ENCODE results near the gene WDR44.

The WDR44 gene

GRCh38 chrX:118496763-118497079, 150.8 kb downstream of the WDR44 start:
- TF ChIP-seq TEAD4 (IDR thresholded peaks at IDR 0.05) (no peak), CEBPB (IDR thresholded peaks at IDR 0.05) (no peak), CREB1 (IDR thresholded peaks at IDR 0.05; ENCODE audit: low read depth) (no peak), YY1 (IDR thresholded peaks at IDR 0.05; ENCODE audit: low read depth) (no peak), RAD21 (IDR thresholded peaks at IDR 0.05; ENCODE audit: low read depth) (no peak), NFIC (IDR thresholded peaks at IDR 0.05) (no peak), EP300 (IDR thresholded peaks at IDR 0.05; ENCODE audit: borderline replicate concordance) (no peak), ZBTB7A (IDR thresholded peaks at IDR 0.05; ENCODE audit: low read depth) (no peak), TCF12 (IDR thresholded peaks at IDR 0.05; ENCODE audit: low read depth) (no peak), EGR1 (IDR thresholded peaks at IDR 0.05) (no peak), FOXM1 (IDR thresholded peaks at IDR 0.05; ENCODE audit: borderline replicate concordance, low read depth) (no peak), USF1 (IDR thresholded peaks at IDR 0.05) (no peak), REST (IDR thresholded peaks at IDR 0.05; ENCODE audit: low read depth) (no peak), MAX (IDR thresholded peaks at IDR 0.05) (no peak)

GRCh38 chrX:118497180-118497818, 151.4 kb downstream of the WDR44 start:
- TF ChIP-seq YY1 (IDR thresholded peaks at IDR 0.05; ENCODE audit: low read depth) (no peak), EP300 (IDR thresholded peaks at IDR 0.05; ENCODE audit: borderline replicate concordance) (no peak), MAX (IDR thresholded peaks at IDR 0.05) (no peak), USF1 (IDR thresholded peaks at IDR 0.05) (no peak), NFIC (IDR thresholded peaks at IDR 0.05) (no peak), TAF1 (IDR thresholded peaks at IDR 0.05; ENCODE audit: low read depth) (no peak), CREB1 (IDR thresholded peaks at IDR 0.05; ENCODE audit: low read depth) (no peak), CEBPB (IDR thresholded peaks at IDR 0.05) (no peak), RAD21 (IDR thresholded peaks at IDR 0.05; ENCODE audit: low read depth) (no peak), TEAD4 (IDR thresholded peaks at IDR 0.05) (no peak), EGR1 (IDR thresholded peaks at IDR 0.05) (no peak), TCF12 (IDR thresholded peaks at IDR 0.05; ENCODE audit: low read depth) (no peak), FOXM1 (IDR thresholded peaks at IDR 0.05; ENCODE audit: borderline replicate concordance, low read depth) (no peak), ZBTB7A (IDR thresholded peaks at IDR 0.05; ENCODE audit: low read depth) (no peak), REST (IDR thresholded peaks at IDR 0.05; ENCODE audit: low read depth) (no peak)

GRCh38 chrX:118498351-118498750, 152.4 kb downstream of the WDR44 start:
- TF ChIP-seq TEAD4 (IDR thresholded peaks at IDR 0.05) (no peak), RAD21 (IDR thresholded peaks at IDR 0.05; ENCODE audit: low read depth) (no peak), CREB1 (IDR thresholded peaks at IDR 0.05; ENCODE audit: low read depth) (no peak), USF1 (IDR thresholded peaks at IDR 0.05) (no peak), CEBPB (IDR thresholded peaks at IDR 0.05) (no peak), REST (IDR thresholded peaks at IDR 0.05; ENCODE audit: low read depth) (no peak), TAF1 (IDR thresholded peaks at IDR 0.05; ENCODE audit: low read depth) (no peak), TCF12 (IDR thresholded peaks at IDR 0.05; ENCODE audit: low read depth) (no peak), YY1 (IDR thresholded peaks at IDR 0.05; ENCODE audit: low read depth) (no peak), EGR1 (IDR thresholded peaks at IDR 0.05) (no peak), ZBTB7A (IDR thresholded peaks at IDR 0.05; ENCODE audit: low read depth) (no peak), FOXM1 (IDR thresholded peaks at IDR 0.05; ENCODE audit: borderline replicate concordance, low read depth) (no peak), NFIC (IDR thresholded peaks at IDR 0.05) (no peak), MAX (IDR thresholded peaks at IDR 0.05) (no peak), EP300 (IDR thresholded peaks at IDR 0.05; ENCODE audit: borderline replicate concordance) (no peak)

Data from Ishikawa (cell line).